ENCODE results near the gene TEKT5. TPM values are rescaled to one million over a fixed set of nuclear protein-coding genes. Genes with fewer than 3 reads are reported as not detected.
A peak's percentile ranks its signal among the peaks of the same experiment; 100 is the strongest.

Gene TEKT5
- total RNA-seq, 4 donors from 2014 or later, result 0.62 TPM; not detected in 3

DNA sequence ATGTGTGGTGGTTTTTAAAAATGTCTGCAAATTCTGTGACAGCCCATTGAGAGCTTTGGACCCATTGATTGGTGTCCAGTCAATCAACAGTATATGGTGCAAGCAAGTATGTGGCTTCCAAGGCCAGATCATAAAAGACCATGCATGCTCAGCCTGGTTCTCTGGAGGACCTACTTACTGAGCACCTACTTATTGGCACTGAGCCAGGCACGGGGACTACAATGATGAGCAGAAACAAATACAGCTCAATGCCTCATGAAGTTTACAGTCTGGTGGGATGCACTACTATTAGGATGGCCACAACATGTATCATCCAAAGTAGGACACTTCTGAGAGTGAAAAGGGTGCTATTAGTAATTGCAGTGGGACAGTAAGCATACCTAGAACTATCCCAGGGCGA lies 107.1 kb downstream of the TEKT5 start:
- Histone ChIP-seq H3K27ac (no peak overlapping the region), H3K27me3 (no peaks in the 10 kb centered on the region), H3K36me3 (no peaks in the 10 kb centered on the region), H3K4me3 (no peak overlapping the region), H3K9me3 (no peaks in the 10 kb centered on the region), H3K4me1 (no peaks in the 10 kb centered on the region)
- TF ChIP-seq POLR2A (IDR thresholded peaks at IDR 0.05), result no peak
- TF ChIP-seq, protein P1, sequence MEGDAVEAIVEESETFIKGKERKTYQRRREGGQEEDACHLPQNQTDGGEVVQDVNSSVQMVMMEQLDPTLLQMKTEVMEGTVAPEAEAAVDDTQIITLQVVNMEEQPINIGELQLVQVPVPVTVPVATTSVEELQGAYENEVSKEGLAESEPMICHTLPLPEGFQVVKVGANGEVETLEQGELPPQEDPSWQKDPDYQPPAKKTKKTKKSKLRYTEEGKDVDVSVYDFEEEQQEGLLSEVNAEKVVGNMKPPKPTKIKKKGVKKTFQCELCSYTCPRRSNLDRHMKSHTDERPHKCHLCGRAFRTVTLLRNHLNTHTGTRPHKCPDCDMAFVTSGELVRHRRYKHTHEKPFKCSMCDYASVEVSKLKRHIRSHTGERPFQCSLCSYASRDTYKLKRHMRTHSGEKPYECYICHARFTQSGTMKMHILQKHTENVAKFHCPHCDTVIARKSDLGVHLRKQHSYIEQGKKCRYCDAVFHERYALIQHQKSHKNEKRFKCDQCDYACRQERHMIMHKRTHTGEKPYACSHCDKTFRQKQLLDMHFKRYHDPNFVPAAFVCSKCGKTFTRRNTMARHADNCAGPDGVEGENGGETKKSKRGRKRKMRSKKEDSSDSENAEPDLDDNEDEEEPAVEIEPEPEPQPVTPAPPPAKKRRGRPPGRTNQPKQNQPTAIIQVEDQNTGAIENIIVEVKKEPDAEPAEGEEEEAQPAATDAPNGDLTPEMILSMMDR (IDR thresholded peaks at IDR 0.05), result no peak
- DNase-seq, result peak in 1 of 2 donors; percentile 24
- intact Hi-C loops (cut with DNase I; ENCODE audit: low total_unique reads), result no loop called here

DNA sequence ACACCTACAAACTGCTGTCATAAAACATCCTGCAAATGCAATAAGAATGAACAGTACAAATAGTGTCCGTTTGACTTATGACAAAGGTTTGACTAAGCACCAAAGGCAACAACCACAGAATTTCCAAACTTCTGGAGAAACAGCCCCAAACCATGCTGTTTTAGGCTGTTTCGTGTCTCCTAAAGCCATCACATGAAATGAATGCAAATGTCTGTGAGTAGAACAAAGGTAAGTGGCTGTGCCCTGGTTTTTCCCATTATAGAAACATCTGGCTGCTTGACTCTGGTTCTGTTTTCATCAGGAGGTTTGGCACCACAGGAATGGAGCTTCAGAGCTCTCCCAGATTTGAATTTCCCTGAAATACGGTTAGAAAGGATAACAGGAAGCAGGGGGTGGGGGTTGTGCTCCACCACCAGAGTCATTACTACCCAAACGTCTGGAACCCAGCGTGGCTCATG lies 109.7 kb downstream of the TEKT5 start:
- H3K36me3 ChIP-seq, result no peaks in the 10 kb centered on the region
- no peaks in the 10 kb centered on the region for H3K27me3 ChIP-seq
- H3K9me3 ChIP-seq, result no peaks in the 10 kb centered on the region
- no peak overlapping the region for H3K4me3 ChIP-seq
- intact Hi-C loops (cut with DNase I; ENCODE audit: low total_unique reads), result no loop called here
- H3K27ac ChIP-seq, result no peak overlapping the region
- no peak for DNase-seq
- no peaks in the 10 kb centered on the region for H3K4me1 ChIP-seq
- TF ChIP-seq, protein P1 (IDR thresholded peaks at IDR 0.05), result no peak
- TF ChIP-seq POLR2A (IDR thresholded peaks at IDR 0.05), result no peak

DNA sequence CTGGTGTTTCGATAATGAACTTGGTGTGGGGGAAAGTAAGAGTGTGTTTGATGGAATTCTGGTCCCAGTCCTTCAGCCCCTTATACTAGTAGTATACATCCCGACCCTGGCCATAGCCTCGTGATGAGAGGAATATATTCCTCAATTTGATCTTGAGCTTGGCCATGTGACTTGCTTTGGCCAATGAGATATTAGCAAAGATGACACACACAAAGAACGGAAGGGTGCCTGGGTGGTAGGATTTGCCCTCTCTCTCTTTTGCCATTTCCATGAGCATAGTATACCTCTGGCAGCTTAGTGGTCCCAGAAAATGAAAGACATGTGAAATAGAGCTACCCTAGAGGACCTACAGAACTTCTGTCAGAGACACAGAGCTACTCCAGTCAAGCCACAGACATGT lies 111.5 kb downstream of the TEKT5 start:
- TF ChIP-seq POLR2A (IDR thresholded peaks at IDR 0.05), result no peak
- TF ChIP-seq, protein P1 (IDR thresholded peaks at IDR 0.05), result no peak
- Histone ChIP-seq H3K4me1 (peaks cover 0 to 2% of the 10 kb centered on the region in 2 donors), H3K4me3 (no peak overlapping the region), H3K27ac (no peak overlapping the region), H3K9me3 (no peaks in the 10 kb centered on the region), H3K36me3 (no peaks in the 10 kb centered on the region), H3K27me3 (no peaks in the 10 kb centered on the region)
- intact Hi-C loops (cut with DNase I; ENCODE audit: low total_unique reads), result no loop called here
- DNase-seq, result no peak

DNA sequence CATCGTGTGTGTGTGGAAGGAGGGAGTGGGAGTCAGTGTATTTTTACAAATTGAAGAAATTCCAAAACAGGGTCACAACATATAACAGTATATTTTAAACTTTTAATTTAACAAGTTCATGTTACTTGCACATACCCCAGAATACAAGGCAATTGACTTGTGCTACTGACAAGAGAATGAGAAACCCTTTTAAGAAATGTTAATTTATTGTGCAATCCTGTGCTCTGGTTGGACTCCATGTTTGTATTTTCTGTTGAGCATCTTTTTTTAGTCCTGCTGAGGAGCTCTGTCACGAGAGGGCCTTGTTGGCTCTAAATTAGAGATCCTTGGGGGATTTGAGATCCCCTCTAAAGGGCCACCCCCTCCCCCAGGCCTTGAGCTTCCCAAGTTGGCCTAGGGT lies 113.2 kb downstream of the TEKT5 start:
- peaks cover 0 to 13% of the 10 kb centered on the region in 2 donors for H3K4me1 ChIP-seq
- no peaks in the 10 kb centered on the region for H3K36me3 ChIP-seq
- H3K27me3 ChIP-seq, result no peaks in the 10 kb centered on the region
- TF ChIP-seq POLR2A (IDR thresholded peaks at IDR 0.05), result no peak
- TF ChIP-seq, protein P1 (IDR thresholded peaks at IDR 0.05), result no peak
- no peaks in the 10 kb centered on the region for H3K9me3 ChIP-seq
- no peak for DNase-seq
- intact Hi-C loops (cut with DNase I; ENCODE audit: low total_unique reads), result no loop called here
- H3K27ac ChIP-seq, result peak overlapping the region; percentile 86 to 97
- no peak overlapping the region for H3K4me3 ChIP-seq

DNA sequence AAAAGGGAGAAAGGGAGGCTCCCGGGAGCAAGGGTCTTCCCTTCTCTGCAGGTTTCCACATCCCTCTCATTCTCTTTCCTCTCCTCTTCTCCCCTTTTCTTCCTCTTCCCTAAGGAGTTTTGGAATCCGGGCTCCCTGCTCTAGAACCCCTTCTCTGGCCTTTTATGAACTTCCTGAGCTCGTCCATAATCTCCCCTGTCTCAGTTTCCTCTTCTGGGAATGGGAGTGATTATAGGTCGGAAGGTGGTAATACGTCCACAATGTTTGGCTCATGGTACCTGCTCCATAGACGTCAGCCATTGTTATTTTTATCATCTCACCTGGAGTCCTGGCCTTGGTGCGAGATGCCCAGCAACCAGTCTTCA lies 113.9 kb downstream of the TEKT5 start:
- peak overlapping the region; percentile 74 to 97 for H3K4me3 ChIP-seq
- peaks cover 0 to 13% of the 10 kb centered on the region in 2 donors for H3K4me1 ChIP-seq
- TF ChIP-seq, protein P1 (IDR thresholded peaks at IDR 0.05), result no peak
- TF ChIP-seq POLR2A (IDR thresholded peaks at IDR 0.05), result no peak
- H3K9me3 ChIP-seq, result no peaks in the 10 kb centered on the region
- DNase-seq, result no peak
- intact Hi-C loops (cut with DNase I; ENCODE audit: low total_unique reads), result no loop called here
- no peaks in the 10 kb centered on the region for H3K36me3 ChIP-seq
- H3K27ac ChIP-seq, result peak overlapping the region; percentile 86 to 97
- H3K27me3 ChIP-seq, result no peaks in the 10 kb centered on the region

Data from uterus (tissue), 4 donors.